Mucosa of descending colon (tissue), 3 donors: ENCODE data around the gene LZTR1. TPM values are rescaled to one million over a fixed set of nuclear protein-coding genes. Genes with fewer than 3 reads are reported as not detected.
"Not testable (repeated sequence)": the region's sequence is repeated elsewhere in the genome, so short reads cannot be mapped to it uniquely, and the experiment has no call there.

Experiments used
- ATAC-seq: fragments of 200-7000 bp; cut with Tn5 transposase; one replicate; pipeline ENCODE4 v1.9.1; 2020; ENCODE audit warnings: mild to moderate bottlenecking, moderate library complexity
- DNase-seq, 3 donors: peaks; one replicate each; pipeline ENCODE4 v3.0.0-alpha.2; 2020
- H3K36me3 ChIP-seq: fragments of 200-600 bp; one replicate; pipeline ENCODE4 v1.8.0; 2021; ENCODE audit warnings: low read depth, mild to moderate bottlenecking
- H3K4me1 ChIP-seq: fragments of 200-600 bp; one replicate; pipeline ENCODE4 v1.8.0; 2021; ENCODE audit warnings: low read depth, mild to moderate bottlenecking
- H3K4me3 ChIP-seq: fragments of 200-600 bp; one replicate; pipeline ENCODE4 v1.8.0; 2021; ENCODE audit warnings: mild to moderate bottlenecking
- H3K9me3 ChIP-seq: fragments of 200-600 bp; one replicate; pipeline ENCODE4 v1.8.0; 2021; ENCODE audit warnings: mild to moderate bottlenecking
- CTCF ChIP-seq: fragments of 200-600 bp; IDR thresholded peaks from one replicate; pipeline ENCODE4 v1.8.0; 2022; ENCODE audit warnings: antibody characterized with exemption, mild to moderate bottlenecking
- intact Hi-C, 2 donors: fragments of 100-400 bp; cut with DNase I in 1 of 2; cut with micrococcal nuclease in 1 of 2; formaldehyde crosslinking; loops; one replicate each; pipeline versions ENCODE4 v1.11.0 to v1.11.1; 2022; cut with DNase I, micrococcal nuclease
- total RNA-seq, 3 donors: library from RNA; stranded (reverse); fragmentation: NEBNext Ultra II Directional in 2 of 3; extraction: Animal tissue kit (Norgen Biotek cat#: 25700) in 2 of 3; gene quantifications; one replicate each; pipeline versions ENCODE4 v1.2.1 to v1.2.4, GENCODE V29; 2021 to 2023
- donor health status: DM: no; HTN: no; CAD: no; lungs with moderate emphysema.
- donor health status: DM: no; HTN: no; CAD: no.
- donor health status: DM: no; HTN: yes; CAD: no.

LZTR1 gene
- total RNA-seq, 3 donors from 2014 or later, result 42.9 to 71.3 (median 43.6) TPM

- DNase-seq (no peak), ATAC-seq (no peak)
- peaks cover 39% of the 10 kb centered on the region for H3K4me1 ChIP-seq
- H3K9me3 ChIP-seq, result no peaks in the 10 kb centered on the region
- no peak for TF ChIP-seq CTCF
- intact Hi-C loops, result no loop called here
- peaks cover 7% of the 10 kb centered on the region for H3K36me3 ChIP-seq
- no peak overlapping the region for H3K4me3 ChIP-seq
Measured at GRCh38 chr22:20937794-20938671, 44.1 kb upstream of the LZTR1 start.

GRCh38 chr22:20939457-20940185, 42.5 kb upstream of the LZTR1 start:
- H3K36me3 ChIP-seq, intact Hi-C loops, H3K9me3 ChIP-seq, DNase-seq, H3K4me3 ChIP-seq, ATAC-seq: not testable (repeated sequence)
- H3K4me1 ChIP-seq, result peaks cover 39% of the 10 kb centered on the region

- no peak for ATAC-seq
- intact Hi-C loops, result no loop called here
- Histone ChIP-seq H3K4me3 (no peak overlapping the region), H3K36me3 (no peaks in the 10 kb centered on the region), H3K4me1 (peaks cover 39% of the 10 kb centered on the region), H3K9me3 (no peaks in the 10 kb centered on the region)
- no peak for DNase-seq
- no peak for TF ChIP-seq CTCF
Measured at GRCh38 chr22:20940186-20940651, 41.9 kb upstream of the LZTR1 start.

GRCh38 chr22:20940904-20941385, 41.2 kb upstream of the LZTR1 start:
- Histone ChIP-seq H3K4me1 (peaks cover 39% of the 10 kb centered on the region), H3K4me3 (no peak overlapping the region), H3K9me3 (no peaks in the 10 kb centered on the region), H3K36me3 (no peaks in the 10 kb centered on the region)
- no peak for TF ChIP-seq CTCF
- intact Hi-C loops, result no loop called here
- ATAC-seq (no peak), DNase-seq (no peak)

GRCh38 chr22:20942203-20942902, 39.7 kb upstream of the LZTR1 start:
- intact Hi-C loops, ATAC-seq, DNase-seq, H3K4me3 ChIP-seq, H3K36me3 ChIP-seq, H3K9me3 ChIP-seq: not testable (repeated sequence)
- H3K4me1 ChIP-seq, result peaks cover 29% of the 10 kb centered on the region

- TF ChIP-seq CTCF, result no peak
- Histone ChIP-seq H3K4me3 (no peak overlapping the region), H3K4me1 (peaks cover 25% of the 10 kb centered on the region), H3K36me3 (no peaks in the 10 kb centered on the region), H3K9me3 (no peaks in the 10 kb centered on the region)
- ATAC-seq, result no peak
- no peak for DNase-seq
- intact Hi-C loops, result no loop called here
Measured at GRCh38 chr22:20943104-20943933, 38.8 kb upstream of the LZTR1 start.
